Adrenal gland (tissue), 12 donors: ENCODE data around the gene CEP128. TPM values are rescaled to one million over a fixed set of nuclear protein-coding genes. Genes with fewer than 3 reads are reported as not detected.

ENCODE experiments used
- DNase-seq, 7 donors: peaks; one replicate each; pipeline ENCODE4 v3.0.0-alpha.2; 2019 to 2020
- H3K27ac ChIP-seq, 5 donors: fragments of 200-600 bp; sonication (generic) in 4 of 5; 1 replicate in 3 of 5; 2 replicates in 2 of 5; pipeline versions ENCODE4 v1.5.1 to v1.8.0; 2016 to 2020; ENCODE audit warnings: mild to moderate bottlenecking in 1 of 5
- H3K27me3 ChIP-seq: fragments of 200-600 bp; 2 replicates; pipeline ENCODE4 v1.8.0; 2021
- H3K36me3 ChIP-seq, 2 donors: fragments of 200-600 bp; replicated peaks in 1 of 2; 1 replicate in 1 of 2; 2 replicates in 1 of 2; pipeline versions ENCODE4 v1.5.1 to v1.8.0; 2018 to 2022
- H3K4me1 ChIP-seq, 2 donors: fragments of 200-600 bp; replicated peaks in 1 of 2; 1 replicate in 1 of 2; 2 replicates in 1 of 2; pipeline versions ENCODE4 v1.5.1 to v1.8.0; 2018 to 2021
- H3K4me3 ChIP-seq, 4 donors: fragments of 200-600 bp; sonication (generic) in 3 of 4; one replicate each; pipeline ENCODE4 v1.5.1; 2016 to 2018
- H3K9me3 ChIP-seq, 3 donors: fragments of 200-600 bp; sonication (generic) in 1 of 3; replicated peaks in 1 of 3; 1 replicate in 2 of 3; 2 replicates in 1 of 3; pipeline versions ENCODE4 v1.5.1 to v1.8.0; 2016 to 2021
- CTCF ChIP-seq, 6 experiments: fragments of 450-650 bp in 4 of 6; fragments of 200-600 bp in 2 of 6; sonication (generic) in 1 of 6; IDR thresholded peaks; 1 replicate in 5 of 6; 2 replicates in 1 of 6; pipeline versions ENCODE4 v1.5.1 to v1.8.0; 2016 to 2021; ENCODE audit warnings: antibody characterized with exemption in 6 of 6, mild to moderate bottlenecking in 2 of 6, moderate library complexity in 1 of 6
- POLR2A ChIP-seq, 2 donors: fragments of 450-650 bp; IDR thresholded peaks; one replicate each; pipeline ENCODE4 v1.6.1; 2017; ENCODE audit warnings: antibody characterized with exemption in 2 of 2, mild to moderate bottlenecking in 2 of 2, moderate library complexity in 1 of 2
- WGBS, 4 donors: extraction: QIAGEN DNeasy Blood & Tissue Kit in 2 of 4; methylation state at CpG; one replicate each; pipeline versions ENCODE4 v1.1.5 to v1.1.7; 2013 to 2017; 5-methylcytosine and 5-hydroxymethylcytosine counted together
- intact Hi-C, 2 donors: fragments of 100-400 bp; cut with DNase I; formaldehyde crosslinking; loops; one replicate each; pipeline versions ENCODE4 v1.14.1 to v1.15.0; 2022 to 2023
- polyA plus RNA-seq, 3 donors: library from polyadenylated mRNA; stranded (reverse); fragments of 200-250 nt in 2 of 3; fragments of 350-450 nt in 1 of 3; fragmentation: Illumina TruSeq in 1 of 3; extraction: RNeasy Lipid Tissue Mini Kit (QIAGEN cat#74804) in 1 of 3; gene quantifications; one replicate each; pipeline ENCODE4 v1.2.3, GENCODE V29; 2013 to 2014
- total RNA-seq, 9 donors: library from RNA; depleted of rRNA in 4 of 9; stranded (reverse); fragments of >200 nt in 4 of 9; fragments of 120-200 nt in 1 of 9; fragmentation: NEBNext Ultra II Directional in 1 of 9; extraction: Animal tissue kit (Norgen Biotek cat#: 25700) in 1 of 9; gene quantifications; one replicate each; pipeline versions ENCODE4 v1.1.0 to v1.2.4, GENCODE V29; 2013 to 2023
- donor health status: healthy with polysubstance abuse.
- donor health status: Bipolar disorder and iron deficiency.
- donor health status: DM: yes; HTN: yes; CAD: no.
- donor health status: DM: no; HTN: no; CAD: no.
- donor health status: DM: no; HTN: no; CAD: no.
- donor health status: DM: yes; HTN: yes; CAD: no.

Gene CEP128
- total and polyA plus RNA-seq, 12 donors = 1.1 to 5.2 (median 3.1) TPM

DNA sequence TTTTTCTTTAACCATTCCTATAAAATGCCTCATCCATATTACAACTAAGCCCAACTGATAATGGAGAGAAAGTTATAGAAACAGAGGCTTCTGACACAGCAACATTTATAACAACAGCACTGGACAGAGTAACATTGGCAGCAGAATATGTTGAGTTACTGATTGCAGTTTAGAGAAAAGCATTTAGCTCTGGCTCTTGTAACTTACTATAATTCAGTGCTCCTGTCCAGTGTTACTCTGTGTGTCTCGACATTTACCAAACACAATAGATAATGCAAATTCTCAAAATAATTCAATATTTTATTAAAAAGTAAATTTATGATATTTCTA is 356.1 kb downstream of the CEP128 start:
- H3K4me1 ChIP-seq = peaks cover 0 to 11% of the 10 kb centered on the region in 2 donors
- DNase-seq = no peak
- peaks cover 0 to 4% (median 0%) of the 10 kb centered on the region in 3 donors for H3K9me3 ChIP-seq
- WGBS, 4 donors = 83 to 93% (median 89%) methylated on average over 1 of the region's 1 CpG
- intact Hi-C loops = loop anchor here in 1 of 2 donors (5.0 kb wide), 1 partner anchor 528 kb away; no protein-coding TSS in a partner anchor
- TF ChIP-seq CTCF (IDR thresholded peaks at IDR 0.05) (no peak), POLR2A (IDR thresholded peaks at IDR 0.05) (no peak)
- H3K27ac ChIP-seq = no peak overlapping the region
- H3K27me3 ChIP-seq = no peaks in the 10 kb centered on the region
- no peak overlapping the region for H3K4me3 ChIP-seq
- H3K36me3 ChIP-seq = no peaks in the 10 kb centered on the region

DNA sequence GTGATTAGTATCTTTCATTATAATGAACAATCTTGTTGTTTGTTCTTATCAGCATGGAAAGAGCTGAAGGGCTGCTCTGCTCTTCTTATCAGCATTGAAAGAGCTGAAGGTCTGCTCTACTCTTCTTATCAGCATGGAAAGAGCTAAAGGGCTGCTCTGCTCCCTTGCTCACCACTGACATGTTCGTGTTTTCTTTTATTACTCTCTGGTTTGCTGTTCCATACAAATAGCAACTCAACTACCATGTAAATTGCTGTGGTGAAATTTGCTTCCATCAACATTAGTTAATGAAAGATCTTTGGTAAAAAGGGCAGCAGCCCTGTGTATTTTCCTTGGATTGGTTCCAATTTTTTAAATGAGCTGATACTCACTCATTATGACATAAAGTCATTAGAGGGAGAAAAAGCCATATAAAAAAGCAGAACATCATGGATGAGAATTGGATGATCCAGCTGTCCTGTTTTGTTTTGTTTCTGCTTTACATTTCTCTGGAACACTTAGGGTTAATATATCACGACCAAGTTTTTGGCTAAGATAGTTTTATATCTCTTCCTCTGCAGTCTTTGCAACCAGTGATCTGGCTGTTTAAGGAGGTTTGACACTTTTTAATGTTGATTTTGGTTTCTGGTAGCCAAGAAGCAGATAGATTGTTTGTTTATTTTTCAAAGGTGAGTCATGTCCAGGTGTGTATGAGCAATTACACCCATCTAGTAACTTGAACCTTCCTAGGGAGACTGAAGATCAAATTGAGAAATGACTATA is 356.6 kb downstream of the CEP128 start:
- Histone ChIP-seq H3K36me3 (no peaks in the 10 kb centered on the region), H3K27ac (no peak overlapping the region), H3K27me3 (no peaks in the 10 kb centered on the region), H3K4me1 (peaks cover 0 to 11% of the 10 kb centered on the region in 2 donors), H3K9me3 (peaks cover 0 to under 1% (median 0%) of the 10 kb centered on the region in 3 donors), H3K4me3 (no peak overlapping the region)
- no peak for DNase-seq
- WGBS, 4 donors = 26 to 36% (median 33%) methylated on average over 2 of the region's 2 CpGs
- TF ChIP-seq POLR2A (IDR thresholded peaks at IDR 0.05) = no peak
- TF ChIP-seq CTCF (IDR thresholded peaks at IDR 0.05) = no peak
- intact Hi-C loops = loop anchor here in 1 of 2 donors (5.0 kb wide), 1 partner anchor 528 kb away; no protein-coding TSS in a partner anchor

DNA sequence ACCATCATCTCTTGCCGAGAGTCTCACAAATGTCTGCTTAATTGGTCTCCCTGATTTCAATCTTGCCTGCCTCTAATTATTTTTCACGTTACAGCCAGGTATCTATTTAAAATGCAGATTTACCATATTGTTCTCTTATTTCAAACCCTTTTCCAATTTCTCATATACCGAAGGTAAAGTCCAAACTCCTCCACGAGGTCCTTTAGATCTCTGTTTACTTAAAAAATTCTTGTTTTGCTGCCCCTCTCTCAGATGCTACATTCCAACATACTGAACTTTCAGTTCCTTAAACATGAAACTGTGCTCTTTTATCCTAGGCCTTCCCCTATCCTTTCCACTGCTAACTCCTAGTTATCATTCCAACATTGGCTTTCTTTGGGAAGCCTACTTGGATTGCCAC is 363.9 kb downstream of the CEP128 start:
- 90 to 93% (median 92%) methylated on average over 4 of the region's 4 CpGs for WGBS, 4 donors
- intact Hi-C loops = no loop called here
- H3K4me3 ChIP-seq = no peak overlapping the region

GRCh38 chr14:80576401-80576800 is 365.1 kb downstream of the CEP128 start:
- Histone ChIP-seq H3K4me1 (no peaks in the 10 kb centered on the region), H3K4me3 (no peak overlapping the region), H3K27me3 (no peaks in the 10 kb centered on the region), H3K27ac (no peak overlapping the region), H3K36me3 (no peaks in the 10 kb centered on the region), H3K9me3 (no peaks in the 10 kb centered on the region)
- TF ChIP-seq CTCF (IDR thresholded peaks at IDR 0.05) = no peak
- TF ChIP-seq POLR2A (IDR thresholded peaks at IDR 0.05) = no peak
- intact Hi-C loops = no loop called here
- 76 to 87% (median 84%) methylated on average over 3 of the region's 3 CpGs for WGBS, 4 donors
- no peak for DNase-seq

More for the DNA sequence above, 363.9 kb downstream of the CEP128 start:
- Histone ChIP-seq H3K9me3 (no peaks in the 10 kb centered on the region), H3K36me3 (no peaks in the 10 kb centered on the region), H3K27ac (no peak overlapping the region), H3K27me3 (no peaks in the 10 kb centered on the region), H3K4me1 (no peaks in the 10 kb centered on the region)
- TF ChIP-seq CTCF (IDR thresholded peaks at IDR 0.05) (no peak), POLR2A (IDR thresholded peaks at IDR 0.05) (no peak)
- DNase-seq = no peak
